GM19372 (cell line): ENCODE results near the gene TFPI.
"Not testable (repeated sequence)": the region's sequence is repeated elsewhere in the genome, so short reads cannot be mapped to it uniquely, and the experiment has no call there.

ENCODE experiments used
- ATAC-seq: cut with Tn5 transposase; IDR thresholded peaks from one replicate; pipeline ENCODE4 v1.9.1; 2021; ENCODE audit warnings: mild to moderate bottlenecking, low read depth, moderate library complexity; ENCODE audit not compliant: unreplicated experiment

TFPI gene

GRCh38 chr2:187529248-187529976, 24.8 kb downstream of the TFPI start:
- ATAC-seq: no peak

GRCh38 chr2:187528042-187528441, 26.2 kb downstream of the TFPI start:
- ATAC-seq: no peak

- no peak for ATAC-seq
Observed at GRCh38 chr2:187527262-187527661, 27.0 kb downstream of the TFPI start.

GRCh38 chr2:187526792-187527191, 27.4 kb downstream of the TFPI start:
- no peak for ATAC-seq

GRCh38 chr2:187525163-187525900, 28.9 kb downstream of the TFPI start:
- ATAC-seq: no peak

- no peak for ATAC-seq
Observed at GRCh38 chr2:187523325-187523724, 30.9 kb downstream of the TFPI start.

GRCh38 chr2:187520121-187520624, 34.1 kb downstream of the TFPI start:
- ATAC-seq: no peak

GRCh38 chr2:187519419-187520120, 34.7 kb downstream of the TFPI start:
- no peak for ATAC-seq

GRCh38 chr2:187517750-187518361, 36.4 kb downstream of the TFPI start:
- not testable (repeated sequence) for ATAC-seq

GRCh38 chr2:187516630-187517510, 37.4 kb downstream of the TFPI start:
- not testable (repeated sequence) for ATAC-seq

- ATAC-seq: no peak
Observed at GRCh38 chr2:187514930-187515329, 39.3 kb downstream of the TFPI start.

- ATAC-seq: not testable (repeated sequence)
Observed at GRCh38 chr2:187514235-187514829, 39.9 kb downstream of the TFPI start.

GRCh38 chr2:187513460-187514234, 40.6 kb downstream of the TFPI start:
- ATAC-seq: not testable (repeated sequence)

- ATAC-seq: no peak
Observed at GRCh38 chr2:187511356-187512315, 42.6 kb downstream of the TFPI start.

- ATAC-seq: not testable (repeated sequence)
Observed at GRCh38 chr2:187510419-187511355, 43.5 kb downstream of the TFPI start.

GRCh38 chr2:187509667-187510417, 44.4 kb downstream of the TFPI start:
- ATAC-seq: no peak
